IPS-NIHi7 (cell line): ENCODE data around the gene LUC7L.
"Not testable (repeated sequence)": the region's sequence is repeated elsewhere in the genome, so short reads cannot be mapped to it uniquely, and the experiment has no call there.

Source experiments
- DNase-seq: peaks from one replicate; pipeline ENCODE4 v3.0.0; 2012; ENCODE audit warnings: mixed read lengths; ENCODE audit errors: extremely low spot score

Gene LUC7L, protein sequence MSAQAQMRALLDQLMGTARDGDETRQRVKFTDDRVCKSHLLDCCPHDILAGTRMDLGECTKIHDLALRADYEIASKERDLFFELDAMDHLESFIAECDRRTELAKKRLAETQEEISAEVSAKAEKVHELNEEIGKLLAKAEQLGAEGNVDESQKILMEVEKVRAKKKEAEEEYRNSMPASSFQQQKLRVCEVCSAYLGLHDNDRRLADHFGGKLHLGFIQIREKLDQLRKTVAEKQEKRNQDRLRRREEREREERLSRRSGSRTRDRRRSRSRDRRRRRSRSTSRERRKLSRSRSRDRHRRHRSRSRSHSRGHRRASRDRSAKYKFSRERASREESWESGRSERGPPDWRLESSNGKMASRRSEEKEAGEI

DNA sequence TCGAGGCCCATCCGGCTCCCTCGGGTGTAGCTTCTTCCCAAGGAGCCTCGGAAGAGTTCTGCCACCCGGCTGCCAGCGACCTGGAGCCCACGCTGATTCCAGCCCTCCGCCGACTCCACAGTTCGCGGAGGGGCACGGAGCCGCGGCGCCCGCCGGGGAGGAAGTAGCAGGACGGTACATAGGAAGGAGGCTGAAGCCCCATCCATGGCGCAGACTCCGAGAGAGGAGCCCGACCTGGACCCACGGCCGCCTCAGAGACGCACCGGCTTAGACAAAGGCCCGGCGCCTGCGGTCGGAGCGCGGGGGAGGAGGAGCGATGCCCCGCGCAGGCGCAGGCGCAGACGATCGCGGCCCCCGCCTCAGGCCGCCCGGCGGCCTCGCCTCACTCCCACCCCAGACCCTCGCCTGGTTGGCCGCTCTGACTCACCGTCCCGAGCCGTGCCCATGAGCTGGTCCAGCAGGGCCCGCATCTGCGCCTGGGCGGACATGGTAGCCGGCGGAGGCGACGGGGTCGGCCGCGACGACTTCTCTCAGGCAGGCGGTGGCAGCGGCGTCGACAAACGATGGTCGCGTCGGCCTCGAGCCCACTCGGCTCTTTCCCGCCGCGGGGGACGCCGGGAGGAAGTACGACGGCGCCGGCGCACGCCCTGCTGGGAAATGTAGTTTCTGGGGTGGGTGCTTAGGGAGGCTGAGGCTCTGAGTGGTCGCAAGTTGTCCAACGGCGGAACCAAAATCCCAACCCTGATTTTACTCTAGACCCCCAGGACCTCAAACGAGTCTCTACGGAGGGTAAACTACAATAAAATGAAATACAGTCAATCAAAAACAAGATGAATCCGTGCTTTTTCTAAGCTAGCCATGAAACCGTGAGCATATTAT, at the start of gene LUC7L:
Gene LUC7L (minus strand): TSS at position 598 of the 879 bp plus-strand sequence. CDS start 110 bp downstream, at position 488.
- DNase-seq: peak; percentile 95

DNA sequence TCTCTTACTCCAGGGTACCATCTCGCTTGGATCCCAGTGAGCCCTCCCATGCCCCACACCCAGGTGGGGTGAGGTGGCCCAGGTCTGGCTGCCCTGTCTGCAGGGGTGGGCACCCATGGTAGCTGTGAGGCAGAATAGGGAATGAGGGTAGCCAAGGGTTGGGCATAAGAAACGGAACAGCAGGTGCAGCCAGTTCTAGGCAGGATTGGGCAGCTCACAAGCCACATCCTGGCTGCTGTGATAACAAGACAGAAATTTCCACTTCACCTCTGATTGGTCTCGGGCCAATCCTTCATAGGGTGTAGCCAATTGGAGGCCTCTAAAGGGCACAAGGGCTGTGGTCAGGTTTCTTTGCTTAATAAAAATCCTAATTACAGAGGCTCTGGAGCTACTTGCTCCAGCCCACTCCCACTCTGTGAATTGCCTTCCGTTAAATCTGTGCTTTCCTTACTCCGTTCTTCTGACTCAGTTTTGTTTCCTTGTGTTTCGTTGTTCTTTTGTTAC, 49.7 kb upstream of the LUC7L start:
- peak; percentile 55 for DNase-seq

DNA sequence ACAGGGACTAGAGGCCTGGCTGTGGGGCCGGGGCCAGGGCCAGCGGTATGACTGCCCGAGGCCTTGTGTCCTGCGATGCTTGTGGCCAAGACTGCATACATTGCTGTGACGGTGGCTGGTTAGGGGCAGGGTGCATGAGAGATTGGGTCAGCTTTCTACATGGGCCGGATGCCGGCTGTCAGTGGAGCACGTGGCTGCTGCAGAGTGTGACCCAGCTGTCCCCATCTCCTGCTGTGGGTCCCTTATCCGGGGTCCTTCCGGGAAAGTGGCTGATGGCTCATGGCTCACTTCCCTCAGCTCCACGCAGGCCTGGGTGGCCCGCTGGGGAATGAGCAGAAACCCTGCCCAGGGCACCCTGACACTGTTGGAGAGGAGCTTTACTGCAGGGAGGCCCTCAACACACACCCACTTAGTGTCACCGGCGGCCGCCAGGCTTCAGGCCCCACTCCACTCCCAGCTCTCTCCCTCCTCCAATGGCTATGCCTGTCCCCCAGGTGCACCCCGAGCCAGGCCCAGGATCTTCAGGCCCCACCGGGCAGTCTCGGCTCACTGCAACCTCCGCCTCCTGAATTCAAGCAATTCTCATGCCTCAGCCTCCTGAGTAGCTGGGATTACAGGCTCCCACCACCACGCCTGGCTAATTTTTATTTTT, 47.3 kb upstream of the LUC7L start:
- no peak for DNase-seq

DNA sequence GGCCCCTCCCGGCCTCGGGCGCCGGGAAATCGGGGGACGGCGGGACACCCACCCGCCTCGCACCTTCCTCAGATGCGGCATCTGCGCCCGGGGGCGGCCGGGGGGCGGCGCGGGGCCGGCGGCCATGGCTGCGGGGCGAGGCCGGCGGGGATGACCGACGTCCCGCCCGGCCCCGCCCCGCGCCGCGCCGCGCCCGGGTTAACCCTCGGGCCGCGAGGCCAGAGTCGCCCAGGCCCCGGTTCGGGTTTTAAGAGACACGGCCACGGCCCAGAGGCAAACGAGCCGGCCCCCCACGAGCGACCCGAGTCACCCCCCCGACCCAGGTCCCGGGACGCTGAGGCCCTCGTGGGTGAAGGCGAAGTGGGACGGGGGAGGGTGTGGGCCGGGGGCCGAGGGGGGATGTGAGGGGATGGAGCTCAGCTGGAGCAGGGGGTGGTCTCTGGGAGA, 46.6 kb upstream of the LUC7L start, which contains the start of gene RGS11:
Gene RGS11 (minus strand): TSS at position 159 of the 447 bp plus-strand sequence. CDS start 33 bp downstream, at position 126.
- no peak for DNase-seq

DNA sequence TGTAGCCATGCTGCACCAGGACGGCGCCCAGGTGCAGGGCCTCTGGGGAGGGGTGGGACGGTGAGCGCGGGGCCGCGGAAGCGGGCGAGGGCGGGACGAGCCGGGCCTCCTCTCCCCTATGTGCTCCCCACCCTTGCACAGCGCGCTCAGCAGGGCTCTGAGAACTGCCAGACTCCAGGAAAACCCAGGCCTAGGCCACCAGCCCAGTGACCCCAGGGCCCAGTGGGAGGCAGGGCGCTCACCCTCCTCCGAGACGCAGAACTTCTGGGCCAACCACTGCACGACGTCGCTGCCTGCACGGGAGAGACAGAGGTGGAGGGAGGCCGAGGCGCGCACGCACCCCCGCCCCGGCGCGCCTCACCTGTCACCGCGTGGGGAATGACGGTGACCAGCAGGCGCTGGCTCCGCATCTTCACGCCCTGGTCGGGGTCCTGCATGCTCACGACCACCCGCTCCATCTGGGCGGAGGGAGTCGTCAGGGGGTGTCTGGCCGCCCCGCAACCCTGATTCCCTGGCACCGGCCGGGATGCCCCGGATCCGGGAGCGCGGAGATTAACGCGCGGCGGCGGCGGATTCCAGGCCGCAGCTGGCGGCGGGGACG, 45.9 kb upstream of the LUC7L start:
- DNase-seq: peak; percentile 57

DNA sequence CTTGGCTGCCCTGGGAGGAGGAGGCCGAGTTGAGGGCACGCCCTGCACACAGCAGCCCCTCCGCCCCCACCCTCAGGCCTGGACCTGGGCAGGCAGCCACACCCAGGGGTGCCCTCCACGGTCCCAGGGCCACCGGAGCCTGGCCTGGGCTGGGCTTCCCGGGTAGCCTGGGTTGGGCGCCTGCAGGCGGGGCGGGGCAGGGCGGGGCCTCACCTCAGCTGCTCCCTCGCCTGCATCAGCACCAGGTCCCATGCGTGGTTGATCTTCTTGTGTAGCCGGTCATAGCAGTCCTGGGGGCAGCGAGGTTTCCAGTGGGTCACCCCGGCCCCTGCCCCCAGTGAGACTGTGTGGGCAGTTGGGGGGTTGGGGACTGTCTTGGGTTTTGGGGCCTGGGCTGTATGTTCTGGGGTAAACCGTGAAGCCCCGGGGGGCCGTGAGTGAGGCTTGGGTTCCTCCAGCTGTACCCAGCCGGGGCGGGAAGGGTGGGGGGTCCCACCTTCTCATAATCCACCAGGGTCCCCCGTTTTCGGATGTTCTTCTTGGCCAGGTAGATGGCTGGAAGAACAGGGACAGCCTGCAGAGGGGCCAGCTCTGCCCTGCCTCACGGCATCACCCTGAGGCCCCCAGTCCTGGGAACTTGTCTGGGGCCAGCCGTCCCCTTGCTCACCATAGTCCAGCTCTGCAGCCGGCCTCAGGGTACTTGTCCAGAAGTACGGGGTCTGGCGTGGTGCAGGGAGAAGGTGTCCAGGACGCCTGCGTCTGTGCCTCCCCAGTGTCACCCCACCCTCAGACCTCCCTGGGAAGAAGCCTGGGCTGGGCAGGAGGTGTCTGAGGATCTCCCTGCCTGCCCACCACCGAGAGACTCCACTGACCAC, 44.5 kb upstream of the LUC7L start:
- no peak for DNase-seq

DNA sequence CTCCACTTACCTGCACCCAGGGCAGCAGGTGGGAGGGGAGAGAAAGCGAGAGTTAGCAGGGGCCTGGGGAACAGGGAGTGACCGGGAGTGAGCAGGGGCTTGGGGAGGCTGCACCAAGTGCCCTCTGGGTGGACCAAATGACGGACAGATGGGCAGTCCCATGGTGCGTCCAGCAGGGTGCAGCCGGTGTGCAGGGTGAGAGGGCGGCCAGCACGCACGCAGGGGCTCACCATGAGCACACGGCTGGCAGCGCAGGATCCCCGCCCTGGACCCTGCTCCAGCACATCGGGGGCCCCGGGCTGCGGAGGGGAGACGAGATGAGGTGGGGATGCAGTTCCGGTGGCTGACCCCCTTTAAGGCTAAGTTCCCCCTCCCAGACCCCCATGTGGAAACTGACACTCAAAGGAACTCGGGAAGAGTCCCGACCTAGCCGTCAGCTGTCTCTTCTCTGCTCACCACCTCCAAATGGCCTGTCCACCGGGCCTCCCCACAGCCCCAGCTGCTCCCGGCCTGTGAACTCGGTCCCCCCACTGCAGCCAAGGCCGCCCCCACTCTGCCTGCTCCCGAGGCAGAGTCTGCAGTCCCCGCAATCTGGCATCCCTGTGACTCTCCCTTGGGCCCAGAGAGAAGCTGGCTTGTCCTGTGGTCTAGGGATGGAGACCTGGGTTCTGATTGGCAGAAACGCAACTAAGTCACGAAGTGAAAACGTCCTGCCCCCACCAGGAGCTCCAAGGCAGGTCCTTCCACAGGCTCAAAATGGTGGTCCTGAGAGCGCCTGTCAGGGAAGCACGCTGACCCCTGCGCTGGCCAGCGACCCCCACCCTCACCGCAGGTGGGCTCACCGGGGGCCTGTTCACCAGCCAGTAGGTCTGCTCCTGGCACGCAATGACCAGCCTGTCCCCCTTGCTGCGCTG, 43.6 kb upstream of the LUC7L start:
- DNase-seq: no peak

DNA sequence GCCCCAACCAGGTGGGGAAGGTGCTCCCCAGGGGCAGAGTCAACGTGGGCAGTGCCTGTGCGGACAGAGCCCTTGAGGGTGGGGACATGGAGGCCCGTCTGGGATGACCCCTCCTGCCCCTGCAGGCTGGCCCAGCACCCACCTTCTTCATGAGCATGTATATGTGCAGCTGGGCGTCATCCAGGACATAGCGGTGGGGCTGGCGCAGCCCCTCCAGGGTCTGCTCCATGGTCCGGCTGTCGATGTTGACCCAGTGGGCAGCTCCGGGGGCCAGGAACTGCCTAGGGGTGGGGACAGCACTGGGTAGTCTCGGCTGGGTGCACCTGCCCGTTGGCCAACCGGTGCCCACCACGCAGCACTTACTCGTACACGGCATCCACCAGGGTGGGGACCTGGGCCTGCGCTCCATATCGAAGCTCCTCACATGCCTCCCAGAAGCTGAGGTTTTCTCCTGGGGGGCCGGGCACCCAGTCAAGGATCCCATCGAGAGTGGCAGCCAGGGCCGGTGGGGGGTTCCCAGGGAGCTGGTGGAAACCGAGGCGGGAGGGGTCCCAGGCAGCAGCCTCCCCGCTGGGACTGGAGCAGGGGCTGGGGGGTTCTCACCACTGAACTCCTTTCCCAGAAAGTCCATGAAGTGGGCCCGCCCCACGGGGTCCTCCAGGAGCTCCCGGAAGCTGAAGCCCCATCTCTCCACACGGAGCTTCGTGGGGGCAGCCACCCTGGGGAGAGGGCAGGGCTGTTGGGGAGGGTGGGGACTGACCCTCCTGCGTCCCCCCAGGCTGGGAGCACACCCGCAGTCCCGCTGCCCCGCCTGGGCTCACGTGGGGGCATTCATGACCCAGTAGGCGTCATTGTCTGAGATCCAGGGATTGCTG, 41.4 kb upstream of the LUC7L start:
- no peak for DNase-seq

DNA sequence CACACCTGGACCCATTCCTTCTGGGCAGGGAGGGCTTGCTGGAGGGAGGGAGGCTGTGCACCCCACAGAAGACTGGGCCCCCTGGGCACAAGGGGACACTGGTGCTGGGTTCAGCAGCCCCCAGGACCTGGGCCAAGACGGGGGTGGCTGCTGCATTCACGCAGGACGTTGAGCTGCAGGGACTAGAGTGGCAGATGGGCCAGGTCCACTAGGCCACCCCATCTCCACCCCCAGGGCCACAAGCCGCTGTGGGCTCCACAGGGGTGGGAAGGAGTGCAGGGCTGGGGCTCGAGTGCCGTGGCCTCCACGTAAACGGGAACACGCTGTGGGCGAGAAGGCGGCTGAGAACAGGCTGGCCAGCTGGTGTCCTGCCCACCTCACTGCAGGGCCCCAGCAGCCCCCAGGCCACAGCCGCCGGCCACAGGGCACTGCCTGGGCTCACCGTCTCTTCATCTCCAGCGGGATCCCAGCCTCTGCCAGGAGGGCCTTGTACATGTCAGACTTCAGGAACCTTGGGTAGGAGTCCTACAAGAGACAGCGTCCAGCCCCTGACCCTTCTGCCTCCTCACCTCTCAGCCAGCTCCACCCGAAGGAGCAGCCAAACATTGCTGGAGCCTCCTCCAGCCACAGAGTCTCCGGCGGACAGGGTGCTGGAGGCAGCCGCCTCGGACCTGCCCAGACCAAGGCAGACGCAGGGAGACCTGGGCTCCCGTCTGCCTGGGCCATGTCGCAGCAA, 40.0 kb upstream of the LUC7L start:
- no peak for DNase-seq

DNA sequence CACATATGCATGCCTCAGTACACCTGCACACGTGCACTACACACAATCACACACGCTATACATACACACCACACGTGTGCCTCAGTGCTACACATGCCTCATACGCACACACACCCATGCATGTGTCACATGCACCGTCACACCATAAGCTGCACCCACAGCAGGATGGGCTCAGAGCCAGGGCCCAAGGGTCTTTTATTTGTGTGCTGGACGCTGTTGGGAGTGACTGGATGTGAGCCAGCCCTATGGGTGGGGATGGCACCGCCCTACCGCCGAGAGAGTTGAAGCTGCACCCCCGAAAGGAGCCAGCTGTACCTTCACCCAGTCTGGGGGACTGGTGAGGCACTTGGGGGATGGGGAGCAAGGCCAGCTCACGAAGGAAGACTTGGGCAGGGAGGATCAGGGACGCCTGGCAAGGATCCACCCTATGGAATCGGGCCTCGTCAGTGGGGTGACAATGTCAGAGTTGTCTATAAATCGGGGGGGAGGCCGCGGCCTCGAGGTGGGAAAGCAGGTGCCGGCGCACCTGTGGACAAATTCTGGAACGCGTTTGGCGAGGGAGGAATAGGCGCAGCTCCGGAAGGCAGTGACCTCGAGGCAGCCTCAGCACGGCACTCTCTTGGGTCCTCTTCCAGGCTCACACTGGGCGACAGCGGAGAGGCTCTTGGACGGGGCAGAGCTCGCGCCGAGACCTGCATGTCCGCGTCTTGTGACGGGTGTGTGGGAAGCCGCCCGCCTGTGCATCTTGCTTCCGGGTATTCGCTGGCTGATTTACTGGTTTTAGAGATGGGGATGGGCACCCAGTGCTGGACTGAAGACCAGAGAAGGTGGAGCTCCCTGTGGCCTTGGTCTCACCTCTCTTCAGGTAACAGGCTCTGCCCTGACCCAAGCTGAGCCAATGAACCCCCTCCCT, 39.1 kb upstream of the LUC7L start:
- DNase-seq: no peak

DNA sequence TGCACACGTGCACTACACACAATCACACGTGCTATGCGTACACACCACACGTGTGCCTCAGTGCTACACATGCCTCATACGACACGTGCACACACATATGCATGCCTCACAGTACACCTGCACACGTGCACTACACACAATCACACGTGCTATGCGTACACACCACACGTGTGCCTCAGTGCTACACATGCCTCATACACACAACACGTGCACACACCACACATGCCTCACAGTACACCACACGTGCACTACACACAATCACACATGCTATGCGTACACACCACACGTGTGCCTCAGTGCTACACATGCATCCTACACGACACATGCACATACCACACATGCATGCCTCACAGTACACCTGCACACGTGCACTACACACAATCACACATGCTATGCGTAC, 38.3 kb upstream of the LUC7L start:
- not testable (repeated sequence) for DNase-seq

DNA sequence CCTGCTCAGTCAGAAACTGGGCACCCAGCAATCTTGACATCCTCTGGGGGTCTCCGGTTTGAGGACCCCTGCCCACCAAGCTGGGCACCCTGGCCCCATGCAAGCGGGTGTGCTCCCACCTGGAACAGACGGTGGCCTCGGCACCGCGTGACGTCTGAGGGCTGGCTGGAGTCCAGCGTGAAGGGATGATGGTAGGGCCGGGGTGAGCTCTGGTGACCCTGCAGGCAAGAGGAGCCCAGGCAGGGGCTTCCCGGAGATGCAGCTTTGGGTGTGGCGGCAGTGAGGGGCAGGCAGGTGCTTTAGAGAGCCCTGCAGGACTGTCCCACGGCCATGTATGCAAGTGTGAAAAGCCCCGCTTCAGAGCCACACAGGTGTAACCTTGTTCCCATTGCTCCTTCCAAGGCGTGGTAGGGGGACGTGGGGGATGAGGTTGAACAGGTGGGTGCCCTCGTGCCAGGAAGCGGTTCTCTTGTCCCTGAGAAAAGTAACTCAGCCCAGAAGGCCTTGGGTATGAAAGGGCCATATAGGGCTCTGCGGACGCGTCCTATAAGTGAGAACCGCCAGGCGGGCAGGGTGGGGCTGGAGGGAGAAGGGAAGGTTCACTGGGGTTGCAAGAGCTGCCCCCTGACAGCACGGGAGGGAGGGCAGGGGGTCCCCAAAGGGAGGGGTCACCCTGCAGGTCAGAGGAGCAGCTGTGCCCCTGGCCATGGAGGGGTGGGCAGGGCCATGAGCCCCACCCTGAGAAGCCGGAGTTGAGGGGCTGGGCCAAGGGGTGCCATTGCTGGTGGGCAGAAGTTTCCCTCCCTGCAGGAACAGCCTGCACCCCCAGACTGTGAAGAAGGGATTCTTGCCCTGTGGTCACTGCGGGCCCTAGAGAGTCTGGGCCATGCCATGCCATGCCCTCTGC, 37.3 kb upstream of the LUC7L start:
- DNase-seq: no peak

DNA sequence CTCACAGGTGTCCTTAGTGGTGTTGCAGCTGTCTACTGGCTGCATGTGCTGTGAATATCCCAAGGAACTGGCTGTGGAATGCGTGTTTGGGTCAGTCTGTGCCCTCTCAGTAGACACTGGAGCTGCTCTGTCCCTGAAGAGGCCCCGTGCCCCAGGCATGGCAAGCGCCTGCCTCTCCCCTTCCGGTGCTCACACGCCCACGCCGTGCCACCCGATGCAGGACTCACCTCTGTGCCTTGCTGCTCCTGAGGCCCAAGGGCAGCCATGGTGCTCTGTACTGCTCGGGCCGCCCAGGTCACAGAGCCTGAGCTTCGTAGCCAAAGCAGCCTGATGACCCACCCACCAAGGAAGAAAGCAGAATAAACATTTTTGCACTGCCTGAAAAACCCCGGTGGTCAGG, 36.5 kb upstream of the LUC7L start:
- no peak for DNase-seq

DNA sequence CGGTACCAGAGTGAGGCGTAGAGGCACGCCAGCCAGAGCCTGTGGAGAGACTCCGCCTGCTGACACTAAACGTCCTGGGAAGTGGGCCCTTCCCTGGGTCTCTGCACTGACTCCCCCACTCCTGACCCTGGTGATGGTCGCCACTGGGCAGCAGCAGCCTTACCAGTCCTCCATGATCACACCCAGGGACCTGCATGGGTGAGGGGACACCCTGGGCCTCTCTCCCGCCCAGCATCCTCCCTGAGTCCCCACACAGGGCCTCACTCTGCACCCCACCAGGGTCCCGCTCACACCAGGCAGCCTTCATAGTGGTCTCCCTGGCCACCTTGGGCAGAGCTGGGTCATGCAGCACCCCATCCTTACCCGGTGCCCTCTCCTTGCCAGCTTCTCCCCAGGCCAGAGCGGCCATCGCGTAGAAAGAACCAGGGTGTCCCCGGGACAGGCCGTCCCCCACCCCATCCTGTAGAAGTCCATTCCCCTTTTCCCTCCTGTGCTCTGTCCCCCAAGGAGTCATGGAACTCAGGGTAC, 35.8 kb upstream of the LUC7L start:
- DNase-seq: no peak

DNA sequence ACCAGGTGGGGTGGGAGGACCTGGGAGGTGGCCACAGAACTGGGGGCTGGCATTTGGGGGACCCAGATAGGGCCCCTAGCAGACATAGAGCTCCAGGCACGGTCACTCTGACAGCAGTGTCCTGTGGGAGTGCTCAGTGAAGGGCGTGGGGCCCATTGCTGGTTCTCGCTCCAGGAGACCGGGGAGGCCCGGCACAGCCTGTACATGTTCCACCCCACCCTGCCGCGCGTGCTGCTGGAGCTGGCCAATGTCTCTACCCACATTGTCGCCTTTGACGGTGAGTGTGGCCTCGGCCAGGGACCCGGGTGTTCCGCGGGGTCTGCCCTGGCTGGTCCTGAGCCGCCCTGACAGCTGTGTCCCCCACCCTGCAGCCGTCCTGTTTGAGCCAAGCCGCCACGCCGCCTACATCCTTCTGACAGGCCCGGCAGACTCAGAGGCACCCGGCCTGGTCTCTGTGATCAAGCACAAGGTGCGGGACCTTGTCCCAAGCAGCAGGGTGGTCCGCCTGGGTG, 35.2 kb upstream of the LUC7L start:
- DNase-seq: no peak
